Left colon (tissue), 2 donors: ENCODE results near the gene L3MBTL3. TPM values are rescaled to one million over a fixed set of nuclear protein-coding genes. Genes with fewer than 3 reads are reported as not detected.

Experiments used
- ATAC-seq: fragments of 200-7000 bp; cut with Tn5 transposase; one replicate; pipeline ENCODE4 v1.9.1; 2020; ENCODE audit warnings: mild to moderate bottlenecking, moderate library complexity
- DNase-seq, 2 donors: peaks; one replicate each; pipeline ENCODE4 v3.0.0-alpha.2; 2020
- intact Hi-C, 2 donors: fragments of 100-400 bp; cut with DNase I in 1 of 2; cut with micrococcal nuclease in 1 of 2; formaldehyde crosslinking; loops; one replicate each; pipeline versions ENCODE4 v1.11.2 to v1.14.0; 2022; cut with DNase I, micrococcal nuclease
- total RNA-seq, 2 donors: library from RNA; stranded (reverse); fragmentation: NEBNext Ultra II Directional; extraction: Animal tissue kit (Norgen Biotek cat#: 25700); gene quantifications; one replicate each; pipeline ENCODE4 v1.2.1, GENCODE V29; 2021
- donor health status: DM: no; HTN: no; CAD: no.
- donor health status: DM: yes; HTN: yes; CAD: no.

L3MBTL3 gene
- total RNA-seq, 2 donors from 2014 or later = 8.4 to 14.9 TPM

- DNase-seq = no peak
- intact Hi-C loops = no loop called here
Measured at GRCh38 chr6:130189531-130190397, 171.4 kb downstream of the L3MBTL3 start.

More at GRCh38 chr6:130189531-130190397, 171.4 kb downstream of the L3MBTL3 start:
- no peak for ATAC-seq

Other genes with a start within 250 kb of the L3MBTL3 start
- not detected for gene TMEM244, start 157.3 kb upstream of the L3MBTL3 start, total RNA-seq
- gene SAMD3, start 204.4 kb downstream of the L3MBTL3 start, total RNA-seq = 1 to 10 TPM; 2.0 TPM